Measurements from ENCODE around the gene POLD2. TPM values are rescaled to one million over a fixed set of nuclear protein-coding genes. Genes with fewer than 3 reads are reported as not detected.
"Not testable (repeated sequence)": the region's sequence is repeated elsewhere in the genome, so short reads cannot be mapped to it uniquely, and the experiment has no call there.

POLD2 gene
- total and polyA plus RNA-seq, 2 of the 8 experiments (the other 6 are each of a cell fraction or from before 2014, with no cell fraction given), result 148 to 214 TPM

- H3K36me3 ChIP-seq (ENCODE audit: control insufficient read depth in 2 of 4, insufficient read depth in 4 of 4, low read length in 3 of 4); H3K27me3 ChIP-seq (replicated peaks in 1 of 4; ENCODE audit: control insufficient read depth in 3 of 4, extremely low read depth in 1 of 4, insufficient read depth in 3 of 4, low read length in 3 of 4); H3K79me2 ChIP-seq (ENCODE audit: control insufficient read depth in 1 of 2, insufficient read depth in 2 of 2, low read length in 2 of 2); H3K4me1 ChIP-seq (replicated peaks in 1 of 4; ENCODE audit: control insufficient read depth in 3 of 4, insufficient read depth in 4 of 4, low read length in 3 of 4); H2BK120ac ChIP-seq (replicated peaks; ENCODE audit: low read depth, low read length); H3K4me2 ChIP-seq (ENCODE audit: insufficient read depth in 1 of 2, low read depth in 2 of 2, low read length in 2 of 2); H3K4ac ChIP-seq (replicated peaks; ENCODE audit: insufficient read length, low read depth, low read length); H2AK5ac ChIP-seq (ENCODE audit: low read depth, low read length); H3K14ac ChIP-seq (ENCODE audit: insufficient read length); POLR2A ChIA-PET (ENCODE audit: partially characterized antibody); H2BK20ac ChIP-seq (ENCODE audit: low read length); H3K4me3 ChIP-seq (ENCODE audit: extremely low read depth in 1 of 4, insufficient read depth in 2 of 4, low read depth in 3 of 4, low read length in 4 of 4); H2BK12ac ChIP-seq (ENCODE audit: low read depth, low read length); H3K9ac ChIP-seq (replicated peaks in 1 of 4; ENCODE audit: extremely low read depth in 1 of 4, low read depth in 3 of 4, low read length in 3 of 4); H3K56ac ChIP-seq (replicated peaks; ENCODE audit: insufficient read length, low read depth, low read length); H4K5ac ChIP-seq (ENCODE audit: insufficient read length, low read depth, low read length); H4K91ac ChIP-seq (replicated peaks; ENCODE audit: insufficient read length, low read length); H3K23me2 ChIP-seq (ENCODE audit: low read depth, low read length); H3K79me1 ChIP-seq (ENCODE audit: low read depth, low read length); H3K23ac ChIP-seq (ENCODE audit: insufficient read length); H4K20me1 ChIP-seq (replicated peaks in 1 of 2; ENCODE audit: control insufficient read depth in 1 of 2, insufficient read depth in 2 of 2, low read length in 2 of 2); H2BK15ac ChIP-seq (ENCODE audit: low read length); DNase-seq (ENCODE audit: low read depth in 1 of 2, low spot score in 2 of 2); H2AFZ ChIP-seq (ENCODE audit: low read length); FAIRE-seq; H3K27ac ChIP-seq (ENCODE audit: low read depth, low read length); H3K9me3 ChIP-seq (ENCODE audit: insufficient read depth in 2 of 2, low read depth in 1 of 2, low read length in 1 of 2); H3K18ac ChIP-seq (ENCODE audit: extremely low read depth, low read length); H2BK5ac ChIP-seq (ENCODE audit: low read depth, low read length): not testable (repeated sequence)
- H4K8ac ChIP-seq (ENCODE audit: extremely low read depth, insufficient read depth, low read length), result peak overlapping the region; percentile 97; the same call in 1 of the 2 replicates
- CTCF ChIA-PET (ENCODE audit: partially characterized antibody), result interaction anchor here (1.0 to 2.6 kb wide), 2 partner anchors 9 to 24 kb away, joined by 3 to 9 read pairs; no protein-coding TSS in a partner anchor
- WGBS, 2 experiments (ENCODE audit: extremely low coverage in 1 of 2, insufficient coverage in 1 of 2, insufficient read length in 1 of 2, insufficient replicate concordance in 2 of 2, low coverage in 1 of 2, low lambda C conversion rate in 2 of 2, missing lambda C conversion rate in 1 of 2), result 80% methylated on average over 8 of the region's 9 CpGs; no CpG with 5 or more reads in 1 of the 2 experiments
These were observed 48.6 kb upstream of the POLD2 start for GRCh38 chr7:44171901-44172300.

All from H1 (cell line).